HEK293 (cell line): ENCODE measurements around the gene PAM.
A peak's percentile ranks its signal among the peaks of the same experiment; 100 is the strongest.

Experiments used
- CTCF ChIA-PET: fragments of 350-600 bp; formaldehyde crosslinking; extraction: SDS; loops from one replicate; lab custom pipeline; 2021; ENCODE audit warnings: antibody characterized with exemption; lab: Yijun Ruan, JAX
- POLR2A ChIA-PET: fragments of 300-600 bp; formaldehyde crosslinking; extraction: SDS; loops from one replicate; lab custom pipeline; 2020; ENCODE audit warnings: antibody characterized with exemption, inconsistent platforms; lab: Yijun Ruan, JAX
- H3K27ac ChIP-seq: fragments of 200-500 bp; sonication (Bioruptor generic); 2 replicates; pipeline ENCODE4 v1.5.1; 2014; ENCODE audit warnings: low read depth, low read length, control low read depth, inconsistent platforms; ENCODE audit errors: extremely low read depth
- H3K36me3 ChIP-seq, 2 experiments: fragments of 200-500 bp in 1 of 2; sonication (Bioruptor generic) in 1 of 2; 1 replicate in 1 of 2; 2 replicates in 1 of 2; pipeline ENCODE4 v1.5.1; 2014 to 2017; ENCODE audit warnings: inconsistent platforms in 2 of 2, low read length in 2 of 2; ENCODE audit not compliant: control insufficient read depth in 2 of 2, insufficient read depth in 1 of 2
- H3K4me1 ChIP-seq: fragments of 200-500 bp; sonication (Bioruptor generic); 2 replicates; pipeline ENCODE4 v1.5.1; 2014; ENCODE audit warnings: mild to moderate bottlenecking, low read length, inconsistent platforms; ENCODE audit not compliant: control insufficient read depth, insufficient read depth
- H3K4me3 ChIP-seq: 2 replicates; pipeline ENCODE4 v1.5.1; 2011; ENCODE audit warnings: low read depth, mild to moderate bottlenecking, control low read depth, low read length, moderate library complexity
- H3K9me3 ChIP-seq: fragments of 200-500 bp; sonication (Bioruptor generic); 2 replicates; pipeline ENCODE4 v1.5.1; 2014; ENCODE audit warnings: low read depth, low read length, inconsistent platforms; ENCODE audit not compliant: control insufficient read depth, insufficient read depth
- BCL11A ChIP-seq: fragments of 450-650 bp; formaldehyde crosslinking; IDR thresholded peaks from 2 replicates; pipeline ENCODE4 v1.5.1; 2016; ENCODE audit warnings: low read depth, missing biosample characterization, missing genetic modification characterization
- BCL11B ChIP-seq: fragments of 450-650 bp; formaldehyde crosslinking; IDR thresholded peaks from 2 replicates; pipeline ENCODE4 v1.5.1; 2016; ENCODE audit warnings: low read depth, missing biosample characterization, missing genetic modification characterization
- GFI1B ChIP-seq: fragments of 450-650 bp; formaldehyde crosslinking; IDR thresholded peaks from 2 replicates; pipeline ENCODE4 v1.5.1; 2016; ENCODE audit warnings: missing biosample characterization, missing genetic modification characterization
- KLF8 ChIP-seq: fragments of 450-650 bp; formaldehyde crosslinking; IDR thresholded peaks from 2 replicates; pipeline ENCODE4 v1.5.1; 2016; ENCODE audit warnings: missing biosample characterization, missing genetic modification characterization
- MYNN ChIP-seq: fragments of 450-650 bp; formaldehyde crosslinking; IDR thresholded peaks from 2 replicates; pipeline ENCODE4 v1.5.1; 2016; ENCODE audit warnings: missing biosample characterization, missing genetic modification characterization, borderline replicate concordance
- SP2 ChIP-seq: fragments of 450-650 bp; formaldehyde crosslinking; IDR thresholded peaks from 2 replicates; pipeline ENCODE4 v1.5.1; 2016; ENCODE audit warnings: missing biosample characterization, missing genetic modification characterization
- ZBTB10 ChIP-seq: fragments of 450-650 bp; formaldehyde crosslinking; IDR thresholded peaks from 2 replicates; pipeline ENCODE4 v1.5.1; 2016; ENCODE audit warnings: missing biosample characterization, missing genetic modification characterization
- ZBTB7A ChIP-seq: fragments of 450-650 bp; formaldehyde crosslinking; IDR thresholded peaks from 2 replicates; pipeline ENCODE4 v1.5.1; 2016; ENCODE audit warnings: low read depth, missing biosample characterization, missing genetic modification characterization
- ZFHX2 ChIP-seq: fragments of 450-650 bp; formaldehyde crosslinking; conservative IDR thresholded peaks from 2 replicates; pipeline ENCODE4 v1.5.1; 2016; ENCODE audit warnings: missing biosample characterization, missing genetic modification characterization
- ZFP3 ChIP-seq: fragments of 450-650 bp; formaldehyde crosslinking; IDR thresholded peaks from 2 replicates; pipeline ENCODE4 v1.5.1; 2016; ENCODE audit warnings: low read depth, missing biosample characterization, missing genetic modification characterization
- ZNF10 ChIP-seq: fragments of 450-650 bp; formaldehyde crosslinking; IDR thresholded peaks from 2 replicates; pipeline ENCODE4 v1.5.1; 2017; ENCODE audit warnings: missing biosample characterization, missing genetic modification characterization
- ZNF112 ChIP-seq: fragments of 450-650 bp; formaldehyde crosslinking; IDR thresholded peaks from 2 replicates; pipeline ENCODE4 v1.5.0; 2017; ENCODE audit warnings: missing biosample characterization, missing genetic modification characterization
- ZNF121 ChIP-seq: fragments of 450-650 bp; formaldehyde crosslinking; IDR thresholded peaks from 2 replicates; pipeline ENCODE4 v1.5.1; 2016; ENCODE audit warnings: missing biosample characterization, missing genetic modification characterization
- ZNF169 ChIP-seq: fragments of 450-650 bp; formaldehyde crosslinking; IDR thresholded peaks from 2 replicates; pipeline ENCODE4 v1.5.1; 2016; ENCODE audit warnings: missing biosample characterization, missing genetic modification characterization
- ZNF174 ChIP-seq: fragments of 450-650 bp; formaldehyde crosslinking; IDR thresholded peaks from 2 replicates; pipeline ENCODE4 v1.5.0; 2017; ENCODE audit warnings: missing biosample characterization, mild to moderate bottlenecking, missing genetic modification characterization
- ZNF19 ChIP-seq: fragments of 450-650 bp; formaldehyde crosslinking; IDR thresholded peaks from 2 replicates; pipeline ENCODE4; 2016; ENCODE audit warnings: missing biosample characterization, missing genetic modification characterization, low read depth
- ZNF211 ChIP-seq: fragments of 450-650 bp; formaldehyde crosslinking; IDR thresholded peaks from 2 replicates; pipeline ENCODE4 v1.5.1; 2016; ENCODE audit warnings: low read depth, missing biosample characterization, missing genetic modification characterization
- ZNF248 ChIP-seq: fragments of 450-650 bp; formaldehyde crosslinking; IDR thresholded peaks from 2 replicates; pipeline ENCODE4 v1.5.1; 2017; ENCODE audit warnings: missing biosample characterization, missing genetic modification characterization
- ZNF26 ChIP-seq: fragments of 450-650 bp; formaldehyde crosslinking; IDR thresholded peaks from 2 replicates; pipeline ENCODE4 v1.5.1; 2016; ENCODE audit warnings: missing biosample characterization, missing genetic modification characterization
- ZNF266 ChIP-seq: fragments of 450-650 bp; formaldehyde crosslinking; IDR thresholded peaks from 2 replicates; pipeline ENCODE4 v1.5.1; 2016; ENCODE audit warnings: missing biosample characterization, missing genetic modification characterization, low read depth
- ZNF354C ChIP-seq: fragments of 450-650 bp; formaldehyde crosslinking; IDR thresholded peaks from 2 replicates; pipeline ENCODE4 v1.5.1; 2016; ENCODE audit warnings: missing biosample characterization, missing genetic modification characterization, low read depth, borderline replicate concordance
- ZNF404 ChIP-seq: fragments of 450-650 bp; formaldehyde crosslinking; IDR thresholded peaks from 2 replicates; pipeline ENCODE4 v1.5.1; 2017; ENCODE audit warnings: missing biosample characterization, missing genetic modification characterization
- ZNF580 ChIP-seq: fragments of 450-650 bp; formaldehyde crosslinking; IDR thresholded peaks from 2 replicates; pipeline ENCODE4 v1.5.1; 2016; ENCODE audit warnings: missing biosample characterization, missing genetic modification characterization
- ZNF610 ChIP-seq: fragments of 450-650 bp; formaldehyde crosslinking; IDR thresholded peaks from 2 replicates; pipeline ENCODE4 v1.5.1; 2016; ENCODE audit warnings: missing biosample characterization, missing genetic modification characterization, borderline replicate concordance
- ZNF621 ChIP-seq: fragments of 450-650 bp; formaldehyde crosslinking; IDR thresholded peaks from 2 replicates; pipeline ENCODE4 v1.5.1; 2017; ENCODE audit warnings: missing biosample characterization, missing genetic modification characterization
- ZNF645 ChIP-seq: fragments of 450-650 bp; formaldehyde crosslinking; IDR thresholded peaks from 2 replicates; pipeline ENCODE4; 2016; ENCODE audit warnings: missing biosample characterization, missing genetic modification characterization
- ZNF654 ChIP-seq: fragments of 450-650 bp; formaldehyde crosslinking; IDR thresholded peaks from 2 replicates; pipeline ENCODE4 v1.5.1; 2016; ENCODE audit warnings: low read depth, missing biosample characterization, missing genetic modification characterization
- ZSCAN30 ChIP-seq: fragments of 450-650 bp; IDR thresholded peaks from 2 replicates; pipeline ENCODE4 v1.5.1; 2018; ENCODE audit warnings: missing biosample characterization, mild to moderate bottlenecking, missing genetic modification characterization, moderate library complexity
- ZXDB ChIP-seq: fragments of 450-650 bp; formaldehyde crosslinking; IDR thresholded peaks from 2 replicates; pipeline ENCODE4 v1.5.1; 2016; ENCODE audit warnings: missing biosample characterization, missing genetic modification characterization
- TF ChIP-seq, protein P1 (sequence below): fragments of 450-650 bp; formaldehyde crosslinking; IDR thresholded peaks from 2 replicates; pipeline ENCODE4 v1.5.1; 2016; ENCODE audit warnings: missing biosample characterization, missing genetic modification characterization
- TF ChIP-seq, protein P2 (sequence below): fragments of 450-650 bp; formaldehyde crosslinking; optimal IDR thresholded peaks from 2 replicates; pipeline ENCODE3; 2016; ENCODE audit warnings: missing biosample characterization, mild to moderate bottlenecking, missing genetic modification characterization

PAM gene

GRCh38 chr5:102754767-102755431 is at the start of gene PAM:
TSS of gene PAM (plus strand) at chr5:102755305. CDS start at chr5:102866196, 110,891 bp downstream.
- Histone ChIP-seq H3K4me1 (peaks cover 17% of the 10 kb centered on the region), H3K36me3 (no peaks in the 10 kb centered on the region), H3K4me3 (peak within 1 kb of the TSS; percentile 65), H3K27ac (peak within 1 kb of the TSS; percentile 86), H3K9me3 (no peaks in the 10 kb centered on the region)
- ChIA-PET CTCF (interaction anchor here (0.9 to 3.1 kb wide), 4 partner anchors 37 to 384 kb away, joined by 3 to 8 read pairs (median 4); no protein-coding TSS in a partner anchor), POLR2A (interaction anchor here (0.6 to 1.5 kb wide), 6 partner anchors 8 to 365 kb away, joined by 3 to 7 read pairs (median 4); partner anchors contain the start of genes GIN1 and PPIP5K2)
- TF ChIP-seq ZXDB (tag by site-specific recombination), result peak; percentile 87
- no peak for TF ChIP-seq ZNF169
- no peak for TF ChIP-seq ZNF211
- TF ChIP-seq GFI1B (tag by site-specific recombination), result no peak
- no peak for TF ChIP-seq ZNF174 (tag by site-specific recombination)
- TF ChIP-seq ZNF26 (tag by site-specific recombination), result no peak
- TF ChIP-seq ZFP3 (tag by site-specific recombination), result no peak
- no peak for TF ChIP-seq ZNF248 (tag by site-specific recombination)
- no peak; the same call in 1 of the 2 replicates for TF ChIP-seq BCL11B
- no peak for TF ChIP-seq ZNF121
- TF ChIP-seq ZNF112 (tag by site-specific recombination), result no peak
- no peak for TF ChIP-seq BCL11A (tag by site-specific recombination)
- no peak for TF ChIP-seq ZNF19 (tag by site-specific recombination)
- TF ChIP-seq ZNF10, result no peak
- TF ChIP-seq, protein P1, sequence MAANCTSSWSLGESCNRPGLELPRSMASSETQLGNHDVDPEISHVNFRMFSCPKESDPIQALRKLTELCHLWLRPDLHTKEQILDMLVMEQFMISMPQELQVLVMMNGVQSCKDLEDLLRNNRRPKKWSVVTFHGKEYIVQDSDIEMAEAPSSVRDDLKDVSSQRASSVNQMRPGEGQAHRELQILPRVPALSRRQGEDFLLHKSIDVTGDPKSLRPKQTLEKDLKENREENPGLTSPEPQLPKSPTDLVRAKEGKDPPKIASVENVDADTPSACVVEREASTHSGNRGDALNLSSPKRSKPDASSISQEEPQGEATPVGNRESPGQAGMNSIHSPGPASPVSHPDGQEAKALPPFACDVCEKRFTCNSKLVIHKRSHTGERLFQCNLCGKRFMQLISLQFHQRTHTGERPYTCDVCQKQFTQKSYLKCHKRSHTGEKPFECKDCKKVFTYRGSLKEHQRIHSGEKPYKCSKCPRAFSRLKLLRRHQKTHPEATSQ, result no peak
- no peak for TF ChIP-seq ZNF404 (tag by site-specific recombination)
- no peak for TF ChIP-seq KLF8 (tag by site-specific recombination)
- no peak for TF ChIP-seq ZNF266 (tag by site-specific recombination)
- no peak for TF ChIP-seq MYNN (tag by site-specific recombination)
- TF ChIP-seq ZNF654 (tag by site-specific recombination), result no peak
- peak; percentile 41; the same call in 1 of the 2 replicates for TF ChIP-seq ZFHX2 (tag by site-specific recombination)
- no peak for TF ChIP-seq ZNF354C (tag by site-specific recombination)
- TF ChIP-seq ZNF610 (tag by site-specific recombination), result 0 out of 2 replicates have a peak, but pooled peaks have one; percentile 15
- TF ChIP-seq, protein P2, sequence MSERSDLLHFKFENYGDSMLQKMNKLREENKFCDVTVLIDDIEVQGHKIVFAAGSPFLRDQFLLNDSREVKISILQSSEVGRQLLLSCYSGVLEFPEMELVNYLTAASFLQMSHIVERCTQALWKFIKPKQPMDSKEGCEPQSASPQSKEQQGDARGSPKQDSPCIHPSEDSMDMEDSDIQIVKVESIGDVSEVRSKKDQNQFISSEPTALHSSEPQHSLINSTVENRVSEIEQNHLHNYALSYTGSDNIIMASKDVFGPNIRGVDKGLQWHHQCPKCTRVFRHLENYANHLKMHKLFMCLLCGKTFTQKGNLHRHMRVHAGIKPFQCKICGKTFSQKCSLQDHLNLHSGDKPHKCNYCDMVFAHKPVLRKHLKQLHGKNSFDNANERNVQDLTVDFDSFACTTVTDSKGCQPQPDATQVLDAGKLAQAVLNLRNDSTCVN (tag by site-specific recombination), result peak; percentile 88
- TF ChIP-seq ZNF645 (tag by site-specific recombination), result no peak
- TF ChIP-seq ZBTB7A (tag by site-specific recombination), result no peak
- peak; percentile 48 for TF ChIP-seq SP2 (tag by site-specific recombination)
- no peak for TF ChIP-seq ZNF580 (tag by site-specific recombination)
- no peak for TF ChIP-seq ZNF621 (tag by site-specific recombination)
- peak; percentile 82 for TF ChIP-seq ZSCAN30 (tag by site-specific recombination)
- no peak for TF ChIP-seq ZBTB10 (tag by site-specific recombination)
